BJ (cell line): ENCODE results near the gene LELP1. TPM values are rescaled to one million over a fixed set of nuclear protein-coding genes. Genes with fewer than 3 reads are reported as not detected.
"Not testable (repeated sequence)": the region's sequence is repeated elsewhere in the genome, so short reads cannot be mapped to it uniquely, and the experiment has no call there.

Experiments
- CTCF ChIA-PET: fragments of 350-600 bp; formaldehyde crosslinking; extraction: SDS; loops from one replicate; lab custom pipeline; 2021; ENCODE audit warnings: antibody characterized with exemption, inconsistent platforms; lab: Yijun Ruan, JAX
- POLR2A ChIA-PET: fragments of 300-600 bp; sonication (Branson Sonifier 250); formaldehyde crosslinking; extraction: SDS; loops from one replicate; lab custom pipeline; 2021; ENCODE audit warnings: antibody characterized with exemption; lab: Charles Lee
- DNase-seq: peaks from one replicate; pipeline ENCODE4 v3.0.0-alpha.2; 2011; ENCODE audit warnings: low read depth
- H3K27me3 ChIP-seq: 2 replicates; pipeline ENCODE4 v1.6.0; 2011; ENCODE audit warnings: low read length; ENCODE audit not compliant: control insufficient read depth, insufficient read depth
- H3K36me3 ChIP-seq: 2 replicates; pipeline ENCODE4 v1.5.1; 2011; ENCODE audit warnings: low read length; ENCODE audit not compliant: control insufficient read depth, insufficient read depth
- H3K4me3 ChIP-seq: 2 replicates; pipeline ENCODE4 v1.5.1; 2011; ENCODE audit warnings: low read depth, mild to moderate bottlenecking, control low read depth, low read length
- CTCF ChIP-seq: IDR thresholded peaks from 2 replicates; pipeline ENCODE4 v1.5.1; 2011; ENCODE audit warnings: low read depth, mild to moderate bottlenecking, control low read depth, inconsistent platforms, low read length, moderate library complexity; ENCODE audit not compliant: insufficient read depth
- polyA plus RNA-seq: library from polyadenylated mRNA; depleted of rRNA; stranded (reverse); fragments of >200 nt; gene quantifications from 2 replicates; pipeline ENCODE4 v1.2.3, GENCODE V29; 2011

LELP1 gene
- polyA plus RNA-seq, 1 experiment, result not detected

- Histone ChIP-seq H3K4me3 (no peak overlapping the region), H3K27me3 (no peaks in the 10 kb centered on the region), H3K36me3 (no peaks in the 10 kb centered on the region)
- CTCF ChIA-PET, result no interaction called here
- POLR2A ChIA-PET, result no interaction called here
- DNase-seq, result no peak
- no peak for TF ChIP-seq CTCF
Measured at GRCh38 chr1:153180556-153180955, 22.7 kb upstream of the LELP1 start.

- POLR2A ChIA-PET, H3K36me3 ChIP-seq, H3K4me3 ChIP-seq, H3K27me3 ChIP-seq, DNase-seq: not testable (repeated sequence)
- CTCF ChIA-PET, result interaction anchor here (1.2 kb wide), 1 partner anchor 318 kb away, joined by 4 read pairs; no protein-coding TSS in a partner anchor
Measured at GRCh38 chr1:153188301-153188700, 14.9 kb upstream of the LELP1 start.

- H3K27me3 ChIP-seq, result no peaks in the 10 kb centered on the region
- ChIA-PET POLR2A (no interaction called here), CTCF (no interaction called here)
- no peaks in the 10 kb centered on the region for H3K36me3 ChIP-seq
- H3K4me3 ChIP-seq, result no peak overlapping the region
- DNase-seq, result no peak
- TF ChIP-seq CTCF, result no peak
Measured at GRCh38 chr1:153190373-153190772, 12.9 kb upstream of the LELP1 start.

- CTCF ChIA-PET, result interaction anchor here (0.8 to 1.6 kb wide), 3 partner anchors 10 to 36 kb away, joined by 3 to 5 read pairs (median 4); no protein-coding TSS in a partner anchor
- no peaks in the 10 kb centered on the region for H3K27me3 ChIP-seq
- TF ChIP-seq CTCF, result no peak
- no peaks in the 10 kb centered on the region for H3K36me3 ChIP-seq
- no peak overlapping the region for H3K4me3 ChIP-seq
- POLR2A ChIA-PET, result no interaction called here
- no peak for DNase-seq
Measured at GRCh38 chr1:153192697-153193096, 10.5 kb upstream of the LELP1 start.

GRCh38 chr1:153194331-153195050 is 8.7 kb upstream of the LELP1 start:
- H3K36me3 ChIP-seq, result no peaks in the 10 kb centered on the region
- ChIA-PET CTCF (no interaction called here), POLR2A (no interaction called here)
- H3K27me3 ChIP-seq, result no peaks in the 10 kb centered on the region
- TF ChIP-seq CTCF, result no peak
- DNase-seq, result no peak
- H3K4me3 ChIP-seq, result no peak overlapping the region

- H3K4me3 ChIP-seq, result no peak overlapping the region
- DNase-seq, result no peak
- H3K36me3 ChIP-seq, result no peaks in the 10 kb centered on the region
- TF ChIP-seq CTCF, result no peak
- ChIA-PET POLR2A (no interaction called here), CTCF (no interaction called here)
- H3K27me3 ChIP-seq, result no peaks in the 10 kb centered on the region
Measured at GRCh38 chr1:153195216-153195615, 8.0 kb upstream of the LELP1 start.
